Measurements from ENCODE around the gene GBP2.

The GBP2 gene

GRCh38 chr1:89125913-89126580, at the start of gene GBP2:
TSS of gene GBP2 (minus strand) at chr1:89126114. CDS start at chr1:89121966, 4,148 bp downstream.
- no peak for TF ChIP-seq CTCF (IDR thresholded peaks at IDR 0.05; ENCODE audit: low read depth, low read length, missing control alignments)
- Histone ChIP-seq H3K27ac (no peak within 1 kb of the TSS), H3K27me3 (replicated peaks) (no peaks in the 10 kb centered on the region), H3K4me3 (ENCODE audit: low read depth, low read length) (peak within 1 kb of the TSS; percentile 18), H3K36me3 (replicated peaks) (no peaks in the 10 kb centered on the region)
- in situ Hi-C loops (cut with HindIII; ENCODE audit: low pct_ligation_motif_present, low sequenced_read_pairs): no loop called here
- DNase-seq: peak; percentile 43

- Histone ChIP-seq H3K4me3 (ENCODE audit: low read depth, low read length) (no peak overlapping the region), H3K27ac (no peak overlapping the region), H3K27me3 (replicated peaks) (no peaks in the 10 kb centered on the region), H3K36me3 (replicated peaks) (no peaks in the 10 kb centered on the region)
- no peak for TF ChIP-seq CTCF (IDR thresholded peaks at IDR 0.05; ENCODE audit: low read depth, low read length, missing control alignments)
- no peak for DNase-seq
- in situ Hi-C loops (cut with HindIII; ENCODE audit: low pct_ligation_motif_present, low sequenced_read_pairs): no loop called here
Observed at GRCh38 chr1:89174491-89174890, 48.6 kb upstream of the GBP2 start.

GRCh38 chr1:89172468-89173143, 46.7 kb upstream of the GBP2 start:
- no peak for TF ChIP-seq CTCF (IDR thresholded peaks at IDR 0.05; ENCODE audit: low read depth, low read length, missing control alignments)
- no peak for DNase-seq
- Histone ChIP-seq H3K27ac (no peak overlapping the region), H3K27me3 (replicated peaks) (no peaks in the 10 kb centered on the region), H3K4me3 (ENCODE audit: low read depth, low read length) (no peak overlapping the region), H3K36me3 (replicated peaks) (no peaks in the 10 kb centered on the region)
- in situ Hi-C loops (cut with HindIII; ENCODE audit: low pct_ligation_motif_present, low sequenced_read_pairs): no loop called here

- Histone ChIP-seq H3K4me3 (ENCODE audit: low read depth, low read length) (no peak overlapping the region), H3K27ac (no peak overlapping the region), H3K36me3 (replicated peaks) (no peaks in the 10 kb centered on the region), H3K27me3 (replicated peaks) (no peaks in the 10 kb centered on the region)
- in situ Hi-C loops (cut with HindIII; ENCODE audit: low pct_ligation_motif_present, low sequenced_read_pairs): no loop called here
- DNase-seq: no peak
- no peak for TF ChIP-seq CTCF (IDR thresholded peaks at IDR 0.05; ENCODE audit: low read depth, low read length, missing control alignments)
Observed at GRCh38 chr1:89171067-89171438, 45.1 kb upstream of the GBP2 start.

GRCh38 chr1:89170170-89171066, 44.5 kb upstream of the GBP2 start:
- in situ Hi-C loops (cut with HindIII; ENCODE audit: low pct_ligation_motif_present, low sequenced_read_pairs): no loop called here
- TF ChIP-seq CTCF (IDR thresholded peaks at IDR 0.05; ENCODE audit: low read depth, low read length, missing control alignments): no peak
- Histone ChIP-seq H3K4me3 (ENCODE audit: low read depth, low read length) (no peak overlapping the region), H3K27me3 (replicated peaks) (no peaks in the 10 kb centered on the region), H3K27ac (no peak overlapping the region), H3K36me3 (replicated peaks) (no peaks in the 10 kb centered on the region)
- no peak for DNase-seq
